T-cell (primary cell): ENCODE results near the gene KCNA4. TPM values are rescaled to one million over a fixed set of nuclear protein-coding genes. Genes with fewer than 3 reads are reported as not detected.

Source experiments
- ATAC-seq, 4 experiments: fragments of 200-7000 bp in 3 of 4; fragments of 150-1000 bp in 1 of 4; cut with Tn5 transposase; replicated peaks in 1 of 4; 1 replicate in 3 of 4; 2 replicates in 1 of 4; pipeline ENCODE4 v1.10.0; 2021; ENCODE audit warnings: moderate library complexity in 3 of 4, mild to moderate bottlenecking in 2 of 4, moderate number of reproducible peaks in 1 of 4
- CTCF ChIA-PET, 2 donors: fragments of 300-600 bp; sonication (Branson Sonifier 250); formaldehyde crosslinking; loops; one replicate each; lab custom pipeline; 2022; ENCODE audit warnings: antibody characterized with exemption in 2 of 2; lab: Charles Lee
- POLR2A ChIA-PET, 2 donors: fragments of 300-600 bp; sonication (Branson Sonifier 250); formaldehyde crosslinking; loops; one replicate each; lab custom pipeline; 2022; ENCODE audit warnings: antibody characterized with exemption in 2 of 2; lab: Charles Lee
- DNase-seq, 35 experiments: peaks; one replicate each; pipeline versions ENCODE4 v3.0.0 to v3.0.0-alpha.2; 2013 to 2023
- H3K27ac ChIP-seq: one replicate; pipeline ENCODE4 v1.5.1; 2013; ENCODE audit warnings: low read length
- H3K27me3 ChIP-seq, 2 experiments: replicated peaks in 1 of 2; 1 replicate in 1 of 2; 2 replicates in 1 of 2; pipeline versions ENCODE4 v1.6.1 to v1.7.0; 2013; ENCODE audit warnings: low read length in 1 of 2, mixed read lengths in 1 of 2; ENCODE audit not compliant: control insufficient read depth in 2 of 2, insufficient read depth in 2 of 2; ENCODE audit errors: extremely low read depth in 1 of 2
- H3K36me3 ChIP-seq, 2 donors: 1 replicate in 1 of 2; 2 replicates in 1 of 2; pipeline versions ENCODE4 v1.6.1 to v1.7.0; 2013; ENCODE audit warnings: low read length in 1 of 2; ENCODE audit not compliant: control insufficient read depth in 2 of 2, insufficient read depth in 1 of 2; ENCODE audit errors: extremely low read depth in 1 of 2
- H3K4me1 ChIP-seq, 2 experiments: 1 replicate in 1 of 2; 2 replicates in 1 of 2; pipeline versions ENCODE4 v1.6.1 to v1.7.0; 2013; ENCODE audit warnings: low read length in 2 of 2, mixed read lengths in 1 of 2; ENCODE audit not compliant: insufficient read depth in 2 of 2, control insufficient read depth in 1 of 2; ENCODE audit errors: extremely low read depth in 1 of 2
- H3K4me3 ChIP-seq, 2 donors: 1 replicate in 1 of 2; 2 replicates in 1 of 2; pipeline versions ENCODE4 v1.5.1 to v1.7.0; 2013; ENCODE audit warnings: mild to moderate bottlenecking in 2 of 2, low read length in 1 of 2, moderate library complexity in 1 of 2; ENCODE audit not compliant: control insufficient read depth in 1 of 2; ENCODE audit errors: extremely low read depth in 1 of 2
- H3K9me3 ChIP-seq: 2 replicates; pipeline ENCODE4 v1.7.0; 2013
- H3K27ac Mint-ChIP-seq, 2 donors: one replicate each; pipeline ENCODE4 v1.8.0; 2020 to 2021; ENCODE audit warnings: mild to moderate bottlenecking in 2 of 2, mixed read lengths in 2 of 2
- H3K27me3 Mint-ChIP-seq, 2 donors: one replicate each; pipeline ENCODE4 v1.8.0; 2021 to 2022; ENCODE audit warnings: mixed read lengths in 2 of 2
- H3K36me3 Mint-ChIP-seq: one replicate; pipeline ENCODE4 v1.8.0; 2021; ENCODE audit warnings: mixed read lengths
- H3K4me1 Mint-ChIP-seq, 3 donors: one replicate each; pipeline ENCODE4 v1.8.0; 2020 to 2022; ENCODE audit warnings: mixed read lengths in 3 of 3, mild to moderate bottlenecking in 1 of 3
- H3K4me3 Mint-ChIP-seq, 3 donors: one replicate each; pipeline ENCODE4 v1.8.0; 2020 to 2022; ENCODE audit warnings: mild to moderate bottlenecking in 3 of 3, mixed read lengths in 3 of 3, moderate library complexity in 3 of 3
- H3K9me3 Mint-ChIP-seq, 3 donors: one replicate each; pipeline ENCODE4 v1.8.0; 2020 to 2022; ENCODE audit warnings: mixed read lengths in 3 of 3
- WGBS: methylation state at CpG from one replicate; pipeline ENCODE4 v1.1.5; 2013; ENCODE audit warnings: missing lambda C conversion rate; ENCODE audit not compliant: insufficient coverage; 5-methylcytosine and 5-hydroxymethylcytosine counted together
- total RNA-seq, 35 experiments: library from RNA in 6 of 35; stranded (reverse) in 6 of 35; fragments of 120-200 nt in 1 of 35; gene quantifications; one replicate each; pipeline versions ENCODE4 v1.2.1 to v1.2.4 and lab custom pipeline; 2013 to 2026

KCNA4 gene
- total RNA-seq: not detected
- not detected for total RNA-seq (2013)
- total RNA-seq (lab: John Stamatoyannopoulos, UW): 0 to 0.06 (median 0) reads per million in 29 experiments

- H3K4me1 Mint-ChIP-seq: no peaks in the 10 kb centered on the region
- Histone ChIP-seq H3K36me3 (no peaks in the 10 kb centered on the region), H3K27me3 (peaks cover 18 to 31% of the 10 kb centered on the region in 2 experiments), H3K27ac (no peak within 1 kb of the TSS), H3K4me1 (no peaks in the 10 kb centered on the region), H3K4me3 (no peak within 1 kb of the TSS), H3K9me3 (no peaks in the 10 kb centered on the region)
- no peak for ATAC-seq
- ChIA-PET POLR2A (no interaction called here), CTCF (interaction anchor here in 1 of 2 donors (0.7 kb wide), 1 partner anchor 37 kb away, joined by 4 read pairs; no protein-coding TSS in a partner anchor)
- H3K4me3 Mint-ChIP-seq: no peak within 1 kb of the TSS
- H3K27me3 Mint-ChIP-seq: peaks cover 29 to 33% of the 10 kb centered on the region in 2 donors
- WGBS: 8% methylated on average over 36 of the region's 50 CpGs
- H3K36me3 Mint-ChIP-seq: no peaks in the 10 kb centered on the region
- DNase-seq: no peak
- no peak within 1 kb of the TSS for H3K27ac Mint-ChIP-seq
- peaks cover 3 to 4% (median 3%) of the 10 kb centered on the region in 3 donors for H3K9me3 Mint-ChIP-seq
These were observed at the start of gene KCNA4 for GRCh38 chr11:30016588-30017363. TSS of gene KCNA4 (minus strand) at chr11:30017030. CDS start at chr11:30012678, 4,352 bp downstream.

GRCh38 chr11:30062103-30062502 lies 45.3 kb upstream of the KCNA4 start:
- ATAC-seq: no peak
- no peaks in the 10 kb centered on the region for H3K27me3 ChIP-seq
- no peak for DNase-seq
- no peaks in the 10 kb centered on the region for H3K4me1 Mint-ChIP-seq
- H3K36me3 Mint-ChIP-seq: no peaks in the 10 kb centered on the region
- no CpG with 5 or more reads among the region's 4 CpGs for WGBS
- no peak overlapping the region for H3K27ac ChIP-seq
- H3K4me1 ChIP-seq: no peaks in the 10 kb centered on the region
- H3K4me3 ChIP-seq: no peak overlapping the region
- CTCF ChIA-PET: no interaction called here
- H3K27me3 Mint-ChIP-seq: no peaks in the 10 kb centered on the region
- POLR2A ChIA-PET: no interaction called here
- no peaks in the 10 kb centered on the region for H3K9me3 ChIP-seq
- no peak overlapping the region for H3K4me3 Mint-ChIP-seq
- no peak overlapping the region for H3K27ac Mint-ChIP-seq
- H3K9me3 Mint-ChIP-seq: peaks cover 12 to 33% (median 25%) of the 10 kb centered on the region in 3 donors
- no peaks in the 10 kb centered on the region for H3K36me3 ChIP-seq

- POLR2A ChIA-PET: no interaction called here
- Histone ChIP-seq H3K4me1 (no peaks in the 10 kb centered on the region), H3K9me3 (no peaks in the 10 kb centered on the region), H3K36me3 (no peaks in the 10 kb centered on the region), H3K27me3 (no peaks in the 10 kb centered on the region), H3K4me3 (no peak overlapping the region), H3K27ac (no peak overlapping the region)
- H3K27ac Mint-ChIP-seq: no peak overlapping the region
- no peak overlapping the region for H3K4me3 Mint-ChIP-seq
- no peaks in the 10 kb centered on the region for H3K4me1 Mint-ChIP-seq
- ATAC-seq: no peak
- CTCF ChIA-PET: no interaction called here
- no peaks in the 10 kb centered on the region for H3K36me3 Mint-ChIP-seq
- H3K9me3 Mint-ChIP-seq: peaks cover 6 to 22% (median 15%) of the 10 kb centered on the region in 3 donors
- H3K27me3 Mint-ChIP-seq: no peaks in the 10 kb centered on the region
- WGBS: no CpG with 5 or more reads among the region's 2 CpGs
- no peak for DNase-seq
These were observed 42.5 kb upstream of the KCNA4 start for GRCh38 chr11:30059172-30059815.

DNA sequence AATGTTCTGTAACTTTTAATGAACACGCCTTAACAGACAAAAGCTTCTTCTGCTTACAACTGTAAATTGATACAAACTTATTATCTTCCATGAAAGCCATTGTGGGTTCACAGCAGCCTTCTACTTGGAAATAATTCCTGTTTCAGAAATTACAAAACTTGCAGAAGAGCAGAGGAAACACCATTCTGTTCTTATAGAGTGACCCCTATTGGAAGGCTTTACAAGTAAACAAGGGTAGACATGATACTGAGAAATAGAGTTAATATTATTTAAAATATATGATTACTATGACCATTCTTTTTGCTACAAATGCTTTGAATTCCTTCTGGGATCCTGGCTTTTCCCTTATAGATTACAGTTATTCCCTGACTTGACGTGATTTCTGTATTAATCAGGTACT lies 32.4 kb upstream of the KCNA4 start:
- Histone ChIP-seq H3K27me3 (no peaks in the 10 kb centered on the region), H3K4me1 (no peaks in the 10 kb centered on the region), H3K27ac (no peak overlapping the region), H3K9me3 (no peaks in the 10 kb centered on the region), H3K4me3 (no peak overlapping the region), H3K36me3 (no peaks in the 10 kb centered on the region)
- Mint-ChIP-seq H3K9me3 (peaks cover 3 to 10% (median 4%) of the 10 kb centered on the region in 3 donors), H3K36me3 (no peaks in the 10 kb centered on the region), H3K27ac (no peak overlapping the region), H3K27me3 (peaks cover 0 to 2% of the 10 kb centered on the region in 2 donors), H3K4me3 (no peak overlapping the region), H3K4me1 (no peaks in the 10 kb centered on the region)
- CTCF ChIA-PET: no interaction called here
- DNase-seq (no peak), ATAC-seq (no peak)
- POLR2A ChIA-PET: no interaction called here
- WGBS: no CpG with 5 or more reads among the region's 2 CpGs

DNA sequence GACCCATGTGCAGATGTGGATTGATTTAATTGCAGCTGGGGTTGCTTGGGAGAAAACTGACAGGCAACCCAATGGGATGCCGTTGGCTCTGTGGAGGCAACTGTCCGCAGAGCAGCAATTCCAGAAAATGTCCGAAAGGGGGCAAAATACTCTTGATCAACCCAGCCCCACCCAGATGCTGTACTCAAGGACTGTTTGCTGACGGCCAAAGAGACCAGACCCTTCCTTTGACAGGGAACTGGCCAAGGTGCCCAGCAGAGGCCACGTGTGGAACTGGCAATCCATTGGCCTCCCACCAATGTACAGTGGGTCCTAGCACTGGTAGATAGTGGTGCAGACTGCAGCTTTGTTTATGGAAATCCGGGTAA lies 29.7 kb upstream of the KCNA4 start:
- Mint-ChIP-seq H3K27ac (no peak overlapping the region), H3K4me3 (no peak overlapping the region), H3K9me3 (peaks cover 3 to 15% (median 6%) of the 10 kb centered on the region in 3 donors), H3K4me1 (no peaks in the 10 kb centered on the region), H3K27me3 (peaks cover 0 to 2% of the 10 kb centered on the region in 2 donors), H3K36me3 (no peaks in the 10 kb centered on the region)
- ChIA-PET CTCF (interaction anchor here in 1 of 2 donors (0.6 kb wide), 1 partner anchor 99 kb away, joined by 3 read pairs; no protein-coding TSS in a partner anchor), POLR2A (no interaction called here)
- Histone ChIP-seq H3K9me3 (no peaks in the 10 kb centered on the region), H3K27ac (no peak overlapping the region), H3K36me3 (no peaks in the 10 kb centered on the region), H3K4me3 (no peak overlapping the region), H3K4me1 (no peaks in the 10 kb centered on the region), H3K27me3 (no peaks in the 10 kb centered on the region)
- ATAC-seq: no peak
- 35% methylated on average over 6 of the region's 6 CpGs for WGBS
- no peak for DNase-seq

- POLR2A ChIA-PET: no interaction called here
- no peak overlapping the region for H3K4me3 ChIP-seq
- H3K9me3 ChIP-seq: no peaks in the 10 kb centered on the region
- H3K4me3 Mint-ChIP-seq: no peak overlapping the region
- ATAC-seq: no peak
- H3K36me3 Mint-ChIP-seq: no peaks in the 10 kb centered on the region
- peaks cover 0 to 2% of the 10 kb centered on the region in 2 donors for H3K27me3 Mint-ChIP-seq
- no peak overlapping the region for H3K27ac ChIP-seq
- H3K36me3 ChIP-seq: no peaks in the 10 kb centered on the region
- H3K4me1 ChIP-seq: no peaks in the 10 kb centered on the region
- no peaks in the 10 kb centered on the region for H3K4me1 Mint-ChIP-seq
- H3K27me3 ChIP-seq: no peaks in the 10 kb centered on the region
- no peak for DNase-seq
- H3K9me3 Mint-ChIP-seq: peaks cover 3 to 15% (median 6%) of the 10 kb centered on the region in 3 donors
- 47% methylated on average over 4 of the region's 7 CpGs for WGBS
- no peak overlapping the region for H3K27ac Mint-ChIP-seq
- CTCF ChIA-PET: interaction anchor here in 1 of 2 donors (0.6 kb wide), 1 partner anchor 99 kb away, joined by 3 read pairs; no protein-coding TSS in a partner anchor
These were observed 29.2 kb upstream of the KCNA4 start for GRCh38 chr11:30045921-30046577.
